Type B pancreatic cell (in vitro differentiated cells): ENCODE results near the gene TNNT3. TPM values are rescaled to one million over a fixed set of nuclear protein-coding genes. Genes with fewer than 3 reads are reported as not detected.
"Not testable (repeated sequence)": the region's sequence is repeated elsewhere in the genome, so short reads cannot be mapped to it uniquely, and the experiment has no call there.

Experiments
- DNase-seq: peaks from one replicate; pipeline ENCODE4 v3.0.0; 2021; ENCODE audit warnings: mixed read lengths; ENCODE audit not compliant: unreplicated experiment; ENCODE audit errors: extremely low spot score
- H3K27ac Mint-ChIP-seq: 2 replicates; pipeline ENCODE4 v1.8.0; 2021; ENCODE audit warnings: mild to moderate bottlenecking, mixed read lengths
- H3K27me3 Mint-ChIP-seq: 2 replicates; pipeline ENCODE4 v1.8.0; 2021; ENCODE audit warnings: mixed read lengths
- H3K36me3 Mint-ChIP-seq: 2 replicates; pipeline ENCODE4 v1.8.0; 2021; ENCODE audit warnings: mixed read lengths
- H3K4me1 Mint-ChIP-seq: one replicate; pipeline ENCODE4 v1.8.0; 2021; ENCODE audit warnings: mixed read lengths; ENCODE audit not compliant: unreplicated experiment
- H3K4me3 Mint-ChIP-seq: 2 replicates; pipeline ENCODE4 v1.8.0; 2021; ENCODE audit warnings: mild to moderate bottlenecking, mixed read lengths
- H3K9me3 Mint-ChIP-seq: 2 replicates; pipeline ENCODE4 v1.8.0; 2021; ENCODE audit warnings: mixed read lengths
- CTCF ChIP-seq: fragments of 200-600 bp; sonication (generic); conservative IDR thresholded peaks from 2 replicates; pipeline ENCODE4 v1.5.0; 2021; ENCODE audit warnings: antibody characterized with exemption, mild to moderate bottlenecking
- total RNA-seq: library from RNA; stranded (reverse); gene quantifications from 2 replicates; pipeline ENCODE4 v1.2.1, GENCODE V29; 2021; ENCODE audit warnings: low replicate concordance

Gene TNNT3
- total RNA-seq, 1 donor from 2014 or later: 17.3 TPM

- H3K9me3 Mint-ChIP-seq: no peaks in the 10 kb centered on the region
- H3K27ac Mint-ChIP-seq: peak overlapping the region; percentile 59
- H3K4me1 Mint-ChIP-seq: peaks cover 18% of the 10 kb centered on the region
- no peaks in the 10 kb centered on the region for H3K36me3 Mint-ChIP-seq
- DNase-seq: peak; percentile 68
- no peak overlapping the region for H3K4me3 Mint-ChIP-seq
- no peaks in the 10 kb centered on the region for H3K27me3 Mint-ChIP-seq
- TF ChIP-seq CTCF: no peak
Observed at GRCh38 chr11:1938343-1939005, 19.0 kb downstream of the TNNT3 start.

- TF ChIP-seq CTCF: no peak
- Mint-ChIP-seq H3K36me3 (no peaks in the 10 kb centered on the region), H3K4me1 (peaks cover 24% of the 10 kb centered on the region), H3K9me3 (no peaks in the 10 kb centered on the region), H3K4me3 (no peak overlapping the region), H3K27ac (peak overlapping the region; percentile 59), H3K27me3 (no peaks in the 10 kb centered on the region)
- peak; percentile 54 for DNase-seq
Observed at GRCh38 chr11:1939006-1939625, 19.6 kb downstream of the TNNT3 start.

- peaks cover 25% of the 10 kb centered on the region for H3K4me1 Mint-ChIP-seq
Observed at GRCh38 chr11:1939788-1940187, 20.3 kb downstream of the TNNT3 start.

GRCh38 chr11:1942558-1943260, 23.2 kb downstream of the TNNT3 start:
- no peak for TF ChIP-seq CTCF
- no peaks in the 10 kb centered on the region for H3K36me3 Mint-ChIP-seq
- H3K27ac Mint-ChIP-seq: peak overlapping the region; percentile 39
- H3K9me3 Mint-ChIP-seq: no peaks in the 10 kb centered on the region
- peak; percentile 53 for DNase-seq
- no peaks in the 10 kb centered on the region for H3K27me3 Mint-ChIP-seq
- peaks cover 25% of the 10 kb centered on the region for H3K4me1 Mint-ChIP-seq
- no peak overlapping the region for H3K4me3 Mint-ChIP-seq

More at GRCh38 chr11:1939788-1940187, 20.3 kb downstream of the TNNT3 start:
- H3K9me3 Mint-ChIP-seq, H3K36me3 Mint-ChIP-seq, H3K27me3 Mint-ChIP-seq: not testable (repeated sequence)
- peak; percentile 54 for DNase-seq
- Mint-ChIP-seq H3K4me3 (peak overlapping the region; percentile 13), H3K27ac (peak overlapping the region; percentile 71)

GRCh38 chr11:1943576-1943975, 24.1 kb downstream of the TNNT3 start:
- peak; percentile 57 for DNase-seq
- Mint-ChIP-seq H3K27ac (no peak overlapping the region), H3K4me1 (peaks cover 25% of the 10 kb centered on the region), H3K36me3 (no peaks in the 10 kb centered on the region), H3K9me3 (no peaks in the 10 kb centered on the region), H3K4me3 (no peak overlapping the region), H3K27me3 (no peaks in the 10 kb centered on the region)
- TF ChIP-seq CTCF: no peak

- peak; percentile 56 for DNase-seq
- Mint-ChIP-seq H3K27me3 (no peaks in the 10 kb centered on the region), H3K4me3 (peak overlapping the region; percentile 35), H3K9me3 (no peaks in the 10 kb centered on the region), H3K27ac (peak overlapping the region; percentile 26), H3K36me3 (no peaks in the 10 kb centered on the region), H3K4me1 (peaks cover 25% of the 10 kb centered on the region)
- TF ChIP-seq CTCF: no peak
Observed at GRCh38 chr11:1943977-1944376, 24.5 kb downstream of the TNNT3 start.
